GM12865 (cell line): ENCODE measurements around the gene ZNF521.
"Not testable (repeated sequence)": the region's sequence is repeated elsewhere in the genome, so short reads cannot be mapped to it uniquely, and the experiment has no call there.

Experiments used
- DNase-seq: peaks from one replicate; pipeline ENCODE4 v3.0.0; 2010; ENCODE audit warnings: low read depth
- H3K4me3 ChIP-seq: 2 replicates; pipeline ENCODE4 v1.5.1; 2011; ENCODE audit warnings: mild to moderate bottlenecking, low read depth, low read length, control low read depth
- TF ChIP-seq, protein P1 (sequence below): IDR thresholded peaks from 2 replicates; pipeline ENCODE4 v1.5.1; 2011; ENCODE audit warnings: low read length, control low read depth, low read depth, inconsistent platforms; ENCODE audit not compliant: insufficient read depth; ENCODE audit errors: missing control alignments

Gene ZNF521

DNA sequence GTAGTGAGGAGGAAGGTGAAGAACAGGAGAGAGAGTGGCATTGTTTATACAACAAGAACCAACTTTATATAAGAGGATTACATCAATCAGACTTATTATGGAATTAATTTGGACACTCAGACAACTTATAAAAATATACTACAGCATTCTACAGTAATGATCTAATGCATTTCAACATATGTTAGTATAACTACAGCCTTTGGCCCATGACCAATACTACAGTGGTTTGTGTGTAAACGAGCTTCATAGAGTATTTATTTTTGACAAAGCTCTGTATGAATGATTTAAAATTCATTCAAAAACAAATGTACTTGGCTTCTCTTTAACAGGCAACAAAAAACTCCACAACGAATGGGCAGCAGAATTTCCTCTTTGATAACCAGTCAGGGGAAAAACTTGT, 72.8 kb downstream of the ZNF521 start:
- no peak for DNase-seq

DNA sequence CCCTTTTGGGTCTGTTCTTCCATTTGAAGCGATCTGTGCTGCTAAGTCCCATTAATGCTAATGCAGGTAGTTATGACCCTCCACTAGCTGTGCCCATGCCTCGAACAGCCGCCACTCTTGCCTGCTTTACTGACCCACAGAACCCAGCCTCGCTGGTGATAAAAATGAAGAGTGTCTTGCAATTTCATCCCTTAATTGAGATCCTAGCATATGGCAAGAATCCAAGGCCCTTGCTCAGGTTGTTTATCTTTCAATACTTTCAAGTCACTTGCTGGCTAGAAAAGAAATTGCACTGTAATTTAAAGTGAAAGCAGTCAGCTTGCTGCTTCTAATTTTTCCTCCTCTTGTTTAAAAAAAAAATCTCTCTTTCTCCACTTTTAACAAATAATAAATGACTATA, 73.6 kb downstream of the ZNF521 start:
- H3K4me3 ChIP-seq, result no peak overlapping the region
- TF ChIP-seq, protein P1, sequence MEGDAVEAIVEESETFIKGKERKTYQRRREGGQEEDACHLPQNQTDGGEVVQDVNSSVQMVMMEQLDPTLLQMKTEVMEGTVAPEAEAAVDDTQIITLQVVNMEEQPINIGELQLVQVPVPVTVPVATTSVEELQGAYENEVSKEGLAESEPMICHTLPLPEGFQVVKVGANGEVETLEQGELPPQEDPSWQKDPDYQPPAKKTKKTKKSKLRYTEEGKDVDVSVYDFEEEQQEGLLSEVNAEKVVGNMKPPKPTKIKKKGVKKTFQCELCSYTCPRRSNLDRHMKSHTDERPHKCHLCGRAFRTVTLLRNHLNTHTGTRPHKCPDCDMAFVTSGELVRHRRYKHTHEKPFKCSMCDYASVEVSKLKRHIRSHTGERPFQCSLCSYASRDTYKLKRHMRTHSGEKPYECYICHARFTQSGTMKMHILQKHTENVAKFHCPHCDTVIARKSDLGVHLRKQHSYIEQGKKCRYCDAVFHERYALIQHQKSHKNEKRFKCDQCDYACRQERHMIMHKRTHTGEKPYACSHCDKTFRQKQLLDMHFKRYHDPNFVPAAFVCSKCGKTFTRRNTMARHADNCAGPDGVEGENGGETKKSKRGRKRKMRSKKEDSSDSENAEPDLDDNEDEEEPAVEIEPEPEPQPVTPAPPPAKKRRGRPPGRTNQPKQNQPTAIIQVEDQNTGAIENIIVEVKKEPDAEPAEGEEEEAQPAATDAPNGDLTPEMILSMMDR, result no peak
- no peak for DNase-seq

More for the DNA sequence above, 72.8 kb downstream of the ZNF521 start:
- H3K4me3 ChIP-seq, result no peak overlapping the region
- TF ChIP-seq, protein P1, result no peak

DNA sequence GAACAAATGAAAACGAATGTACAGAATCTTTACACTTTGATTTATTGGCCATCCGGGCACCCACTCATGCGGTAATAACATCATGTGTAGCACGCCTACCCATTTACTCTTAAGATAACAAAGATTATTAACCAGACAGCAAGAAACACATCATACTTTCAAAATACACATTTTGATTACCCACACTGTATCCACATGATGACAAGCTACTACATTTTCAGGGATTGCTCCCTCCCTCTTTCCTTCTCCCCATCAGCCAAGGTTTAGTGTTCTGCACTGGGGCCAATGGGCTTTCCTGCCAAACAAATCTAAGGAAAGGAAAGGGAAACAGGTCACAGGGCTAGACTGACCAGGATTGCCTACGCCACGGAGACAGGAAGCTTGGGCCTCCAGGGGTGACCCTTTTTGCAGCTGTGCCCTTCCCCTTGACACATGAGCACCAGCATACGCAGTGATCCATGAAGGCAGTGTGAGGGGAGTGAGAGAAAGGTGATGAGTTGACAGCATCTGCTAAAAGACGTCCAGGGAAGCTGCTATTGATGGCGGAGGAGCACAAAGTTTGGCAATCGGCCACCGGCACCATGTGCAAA, 76.5 kb downstream of the ZNF521 start:
- TF ChIP-seq, protein P1, result no peak
- no peak for DNase-seq
- no peak overlapping the region for H3K4me3 ChIP-seq

DNA sequence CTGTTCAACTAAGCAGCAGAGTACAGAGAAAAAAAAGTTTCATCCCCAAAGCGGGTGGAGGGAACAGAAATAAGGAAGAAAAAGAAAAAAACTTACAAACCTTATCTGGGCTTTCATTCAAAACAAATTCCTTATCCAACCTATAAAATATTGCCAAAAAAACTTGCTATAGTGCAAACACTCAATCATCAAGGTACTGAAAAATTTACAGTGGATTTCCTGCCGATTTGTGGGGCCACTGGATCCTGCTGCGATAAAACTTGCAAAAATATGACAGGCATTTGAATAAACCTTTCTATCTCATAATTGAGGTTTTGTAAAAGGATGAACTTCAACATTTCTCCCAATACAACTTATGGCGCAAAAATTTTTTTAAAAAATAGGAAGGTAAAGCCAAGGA, 77.0 kb downstream of the ZNF521 start:
- H3K4me3 ChIP-seq, result no peak overlapping the region
- TF ChIP-seq, protein P1, result no peak
- DNase-seq, result no peak

DNA sequence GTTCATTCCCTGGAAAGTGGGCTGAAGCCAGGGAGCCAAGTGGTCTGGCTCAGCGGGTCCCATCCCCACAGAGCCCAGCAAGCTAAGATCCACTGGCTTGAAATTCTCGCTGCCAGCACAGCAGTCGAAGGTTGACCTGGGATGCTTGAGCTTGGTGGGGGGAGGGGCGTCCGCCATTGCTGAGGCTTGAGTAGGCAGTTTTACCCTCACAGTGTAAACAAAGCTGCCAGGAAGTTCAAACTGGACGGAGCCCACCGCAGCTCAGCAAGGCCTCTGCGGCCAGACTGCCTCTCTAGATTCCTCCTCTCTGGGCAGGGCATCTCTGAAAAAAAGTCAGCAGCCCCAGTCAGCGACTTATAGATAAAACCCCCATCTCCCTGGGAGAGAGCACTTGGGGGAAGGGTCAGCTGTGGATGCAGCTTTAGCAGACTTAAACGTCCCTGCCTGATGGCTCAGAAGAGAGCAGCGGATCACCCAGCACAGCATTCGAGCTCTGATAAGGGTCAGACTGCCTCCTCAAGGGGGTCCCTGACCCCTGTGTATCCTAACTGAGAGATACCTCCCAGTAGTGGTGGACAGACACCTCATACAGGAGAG, 84.9 kb downstream of the ZNF521 start:
- not testable (repeated sequence) for DNase-seq, H3K4me3 ChIP-seq

DNA sequence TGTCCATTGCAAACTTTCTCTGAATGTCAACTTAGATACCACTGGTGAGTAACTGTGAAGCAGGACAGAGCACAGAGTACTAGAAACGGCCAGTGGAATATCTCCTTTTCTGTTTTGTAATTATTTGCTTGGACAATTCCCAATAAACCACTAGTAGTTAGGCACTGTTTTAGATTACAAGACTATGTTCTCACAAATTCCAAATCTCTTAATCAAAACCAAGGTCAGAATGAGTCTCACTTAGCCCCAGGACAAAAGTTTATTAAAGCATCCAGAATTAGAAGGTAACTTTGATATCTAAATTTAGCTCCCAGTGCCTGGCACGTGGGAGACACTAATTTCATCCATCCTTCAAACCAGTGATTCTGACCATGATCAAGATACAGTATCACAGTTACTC, 89.0 kb downstream of the ZNF521 start:
- TF ChIP-seq, protein P1, result no peak
- H3K4me3 ChIP-seq, result no peak overlapping the region
- DNase-seq, result no peak

DNA sequence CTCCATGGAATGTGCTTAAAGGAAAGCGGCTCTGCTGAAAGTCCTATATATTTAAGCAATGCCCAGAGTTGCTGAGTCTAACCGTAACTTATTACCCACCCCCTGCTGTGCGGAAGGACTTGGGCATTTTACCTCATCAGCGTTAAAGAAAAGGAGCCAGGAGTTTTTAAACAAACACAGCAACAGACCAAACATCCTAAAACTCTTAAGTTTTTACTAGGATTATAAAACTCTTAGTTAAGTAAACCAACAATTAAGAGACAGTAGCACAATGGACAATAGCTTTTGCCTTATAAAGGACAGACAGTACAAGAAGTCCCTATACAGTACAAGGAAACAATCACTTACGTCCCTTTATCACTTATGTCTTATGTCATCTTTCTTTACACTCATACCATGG, 90.2 kb downstream of the ZNF521 start:
- DNase-seq, result no peak
- TF ChIP-seq, protein P1, result no peak
- no peak overlapping the region for H3K4me3 ChIP-seq
